HG02763 (cell line): Measurements from ENCODE around the gene CUL7.
"Not testable (repeated sequence)": the region's sequence is repeated elsewhere in the genome, so short reads cannot be mapped to it uniquely, and the experiment has no call there.

Experiments used
- ATAC-seq: cut with Tn5 transposase; IDR thresholded peaks from one replicate; pipeline ENCODE4 v1.9.1; 2021; ENCODE audit warnings: mild to moderate bottlenecking, moderate library complexity; ENCODE audit not compliant: unreplicated experiment

CUL7 gene

DNA sequence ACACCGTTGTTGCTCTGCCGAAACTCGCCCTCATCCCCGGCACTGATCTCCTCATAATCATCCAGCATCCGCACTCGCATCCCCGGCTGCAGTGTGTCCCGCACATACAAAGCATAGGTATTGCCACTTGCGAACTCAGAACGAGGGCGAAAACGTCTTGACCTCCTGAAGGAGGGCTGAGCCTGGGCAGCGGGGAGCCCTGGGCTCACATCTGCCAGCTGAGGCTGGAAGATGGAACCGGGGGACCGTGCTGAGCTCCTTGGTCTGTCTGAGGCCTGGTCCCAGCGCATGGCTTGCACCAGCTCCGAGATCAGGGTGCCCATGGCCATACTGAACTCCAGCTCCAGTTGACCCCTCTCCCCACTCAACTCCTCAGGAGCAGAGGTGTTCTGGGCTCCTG lies 2.7 kb downstream of the CUL7 start:
- ATAC-seq, result no peak

GRCh38 chr6:43047998-43048397 lies 5.7 kb downstream of the CUL7 start:
- no peak for ATAC-seq

- no peak for ATAC-seq
Observed at GRCh38 chr6:43045371-43045930, 8.2 kb downstream of the CUL7 start.

- no peak for ATAC-seq
Observed at GRCh38 chr6:43043310-43043709, 10.3 kb downstream of the CUL7 start.

GRCh38 chr6:43041475-43041874 lies 12.2 kb downstream of the CUL7 start:
- not testable (repeated sequence) for ATAC-seq

DNA sequence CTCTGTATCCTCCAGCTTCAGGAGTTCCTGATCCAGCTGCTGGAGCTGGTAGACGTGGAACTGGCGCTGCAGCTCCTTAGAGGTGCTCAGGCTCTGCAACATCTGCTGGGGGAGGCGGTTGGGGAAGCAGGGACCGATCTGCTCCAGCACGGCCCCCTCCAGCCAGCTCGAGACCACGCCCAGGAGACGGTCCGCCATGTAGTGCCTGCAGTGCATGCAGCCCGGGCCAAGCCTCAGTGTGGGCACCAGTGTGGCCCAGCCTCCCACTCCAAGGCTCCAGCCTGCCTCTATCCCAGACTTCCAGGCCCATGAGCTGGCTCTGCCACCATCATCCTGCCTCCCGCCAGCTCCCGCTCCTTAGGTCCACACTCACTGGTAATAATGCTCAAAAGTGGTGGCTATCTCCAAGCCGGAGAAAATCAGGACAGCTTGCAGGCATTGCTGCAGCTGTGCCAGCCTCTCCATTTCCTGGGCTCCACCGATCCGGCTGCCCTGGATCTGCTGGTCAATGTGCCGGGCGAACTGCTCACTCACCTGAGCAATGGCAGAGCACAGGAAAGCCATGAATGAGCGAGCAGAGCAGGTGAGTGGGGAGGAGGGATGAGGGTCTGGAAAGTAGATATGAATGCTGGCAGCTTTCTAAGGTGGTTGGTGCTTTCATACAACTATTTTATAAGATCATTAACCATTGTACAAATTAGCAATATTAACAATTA lies 13.0 kb downstream of the CUL7 start:
- no peak for ATAC-seq

DNA sequence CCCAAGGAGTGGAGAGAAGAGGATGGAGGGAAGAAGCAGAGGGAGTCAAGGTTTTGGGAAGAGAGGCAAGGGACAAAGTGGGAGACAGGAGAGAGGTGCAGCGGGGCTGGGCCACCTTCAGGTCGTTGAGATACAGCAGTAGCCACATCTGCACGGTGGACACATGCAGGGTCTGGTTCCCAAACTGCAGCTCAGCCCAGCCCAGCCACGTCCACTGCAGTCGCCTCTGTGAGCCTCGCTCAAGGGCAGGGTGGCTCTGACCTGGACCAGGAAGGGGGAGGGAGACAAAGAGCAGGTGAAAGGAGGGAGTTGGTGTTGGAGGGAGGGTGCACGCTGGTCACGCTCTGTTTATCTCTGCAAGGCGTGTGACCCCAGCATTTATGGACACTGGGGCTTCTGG lies 14.9 kb downstream of the CUL7 start:
- no peak for ATAC-seq

GRCh38 chr6:43037706-43038105 lies 15.9 kb downstream of the CUL7 start:
- ATAC-seq, result no peak

- no peak for ATAC-seq
Observed at GRCh38 chr6:43037197-43037596, 16.5 kb downstream of the CUL7 start.

- ATAC-seq, result no peak
Observed at GRCh38 chr6:43036712-43037111, 16.9 kb downstream of the CUL7 start.

DNA sequence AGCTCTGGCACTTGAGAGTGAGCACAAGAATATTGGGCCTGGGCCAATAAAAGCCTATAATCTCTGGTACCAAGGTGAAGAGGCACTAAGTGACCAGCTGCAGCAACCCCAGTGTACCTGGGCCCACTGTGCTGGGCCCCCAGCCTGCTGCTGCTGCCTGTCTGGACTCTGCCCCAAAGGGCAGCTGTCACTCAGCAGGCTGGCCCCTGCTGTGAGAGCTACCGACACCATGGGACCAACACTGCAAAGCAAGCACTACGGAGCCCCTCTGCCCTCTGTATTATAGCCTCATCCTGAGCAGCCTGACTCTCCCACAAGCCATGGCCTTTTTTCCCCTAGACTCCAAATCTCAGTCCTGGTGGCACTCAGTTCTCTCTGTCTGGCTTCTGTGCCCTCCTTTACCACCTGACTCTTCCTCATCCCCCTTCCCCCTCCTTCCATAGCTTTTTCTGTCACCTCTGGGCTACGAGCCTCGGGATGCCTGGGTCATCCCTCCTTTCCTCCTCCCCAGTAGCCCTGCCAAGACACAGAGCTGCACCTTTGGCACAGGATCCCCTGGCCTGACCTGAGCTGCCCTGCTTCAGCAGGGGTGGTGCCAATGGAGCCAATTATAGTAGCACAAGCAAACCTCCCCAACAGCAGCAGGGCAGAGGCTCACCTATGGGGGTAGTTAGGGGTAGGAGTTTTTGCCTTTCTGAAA lies 18.0 kb downstream of the CUL7 start:
- ATAC-seq, result no peak

DNA sequence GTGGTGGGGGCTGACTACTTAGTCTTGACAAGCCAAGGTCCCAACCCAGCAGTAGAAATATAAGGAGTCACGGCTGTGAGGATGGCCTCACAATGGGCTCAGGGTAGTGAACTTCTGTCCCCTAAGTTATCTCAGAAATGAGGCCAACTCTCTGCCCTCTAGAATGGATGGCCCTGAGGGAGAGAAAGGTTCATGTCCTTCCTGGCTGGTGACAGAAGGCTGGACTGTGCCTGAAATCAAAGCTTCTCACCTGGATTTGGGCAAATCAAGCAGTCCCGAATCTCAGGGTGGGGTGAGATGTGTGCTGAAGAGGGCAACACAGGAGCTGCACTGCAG lies 19.5 kb downstream of the CUL7 start:
- ATAC-seq, result no peak

DNA sequence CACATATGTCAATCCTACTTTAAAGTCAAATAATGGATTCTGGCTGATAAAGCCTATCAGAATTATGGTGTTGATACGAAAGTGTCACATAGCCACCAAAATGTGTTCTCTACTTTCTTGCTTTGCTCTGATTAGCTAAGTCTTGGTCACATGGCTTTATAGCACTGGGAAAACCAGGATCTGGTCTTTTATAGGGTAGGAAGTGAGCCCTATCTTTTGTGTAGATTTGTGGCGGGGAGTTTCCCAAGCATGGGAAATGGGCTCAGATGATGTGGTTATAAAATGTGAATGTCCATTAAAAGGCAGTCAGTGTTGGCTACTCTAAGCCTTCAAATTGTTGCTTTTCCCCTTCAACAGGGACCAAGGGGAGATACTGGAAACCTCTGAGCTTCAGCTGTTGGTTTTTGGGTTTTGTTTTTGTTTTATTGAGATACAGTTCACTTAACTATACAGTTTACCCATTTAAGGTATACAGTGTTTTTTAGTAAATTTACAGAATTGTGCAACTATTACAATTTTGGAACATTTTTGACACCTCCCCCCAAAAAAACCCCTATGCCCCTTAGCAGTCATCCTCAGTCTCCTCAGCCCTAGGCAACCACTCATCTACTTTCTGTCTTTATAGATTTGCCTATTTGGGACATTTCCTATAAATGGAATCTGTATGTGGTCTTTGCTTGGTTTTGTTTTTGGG lies 20.0 kb downstream of the CUL7 start:
- ATAC-seq, result no peak

DNA sequence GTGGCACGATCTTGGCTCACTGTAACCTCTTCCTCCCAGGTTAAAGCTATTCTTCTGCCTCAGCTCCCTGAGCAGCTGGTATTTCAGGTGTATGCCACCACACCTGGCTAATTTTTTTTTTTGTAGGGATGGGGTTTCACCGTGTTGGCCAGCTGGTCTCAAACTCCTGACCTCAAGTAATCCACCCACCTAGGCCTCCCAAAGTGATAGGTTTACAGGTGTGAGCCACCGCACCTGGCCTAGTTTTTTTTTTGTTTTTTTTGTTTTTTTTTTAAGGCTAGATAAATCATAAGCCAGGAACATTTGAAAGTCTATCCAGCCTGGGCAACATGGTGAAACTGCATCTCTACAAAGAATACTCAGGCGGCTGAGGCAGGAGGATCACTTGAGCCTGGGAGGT lies 21.3 kb downstream of the CUL7 start:
- no peak for ATAC-seq

DNA sequence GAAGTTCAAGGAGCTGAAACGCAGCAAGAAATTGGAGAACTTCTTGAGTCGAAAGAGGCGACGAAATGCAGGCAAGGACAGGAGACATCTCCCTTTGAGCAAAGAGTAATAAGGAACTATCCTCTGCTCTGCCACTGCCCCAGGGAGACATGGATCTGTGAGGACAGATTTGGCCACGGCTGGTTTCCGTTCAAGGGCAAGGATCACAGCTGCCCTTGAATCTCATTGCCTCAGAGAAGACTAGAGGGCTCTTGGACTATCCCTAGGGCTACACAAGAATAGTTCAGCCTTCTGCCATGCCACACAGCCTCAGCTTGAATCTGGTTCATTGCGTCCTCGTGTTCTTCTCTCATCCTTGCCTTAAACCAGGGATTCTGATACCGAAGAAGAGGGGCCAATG lies 24.5 kb downstream of the CUL7 start:
- no peak for ATAC-seq

- no peak for ATAC-seq
Observed at GRCh38 chr6:43026365-43026764, 27.3 kb downstream of the CUL7 start.

DNA sequence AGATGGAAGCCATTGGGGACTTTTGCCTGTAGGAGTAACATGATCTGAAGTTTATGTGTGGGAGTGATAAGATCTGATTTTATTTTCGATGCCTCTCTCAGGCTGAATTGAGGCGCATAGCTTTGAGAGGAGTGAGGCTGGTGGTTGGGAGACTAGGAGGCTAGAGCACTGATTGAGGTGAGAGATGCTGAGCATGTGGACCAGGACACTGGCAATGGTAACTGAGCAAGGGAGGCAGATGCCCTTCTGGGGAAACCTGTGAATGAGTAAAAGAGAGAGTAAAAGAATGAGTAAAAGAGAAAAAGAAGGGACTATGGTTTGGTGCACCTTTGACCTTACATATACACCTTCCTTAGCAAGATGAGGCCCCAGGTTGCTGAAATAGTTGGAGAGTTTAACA lies 29.2 kb downstream of the CUL7 start:
- no peak for ATAC-seq

DNA sequence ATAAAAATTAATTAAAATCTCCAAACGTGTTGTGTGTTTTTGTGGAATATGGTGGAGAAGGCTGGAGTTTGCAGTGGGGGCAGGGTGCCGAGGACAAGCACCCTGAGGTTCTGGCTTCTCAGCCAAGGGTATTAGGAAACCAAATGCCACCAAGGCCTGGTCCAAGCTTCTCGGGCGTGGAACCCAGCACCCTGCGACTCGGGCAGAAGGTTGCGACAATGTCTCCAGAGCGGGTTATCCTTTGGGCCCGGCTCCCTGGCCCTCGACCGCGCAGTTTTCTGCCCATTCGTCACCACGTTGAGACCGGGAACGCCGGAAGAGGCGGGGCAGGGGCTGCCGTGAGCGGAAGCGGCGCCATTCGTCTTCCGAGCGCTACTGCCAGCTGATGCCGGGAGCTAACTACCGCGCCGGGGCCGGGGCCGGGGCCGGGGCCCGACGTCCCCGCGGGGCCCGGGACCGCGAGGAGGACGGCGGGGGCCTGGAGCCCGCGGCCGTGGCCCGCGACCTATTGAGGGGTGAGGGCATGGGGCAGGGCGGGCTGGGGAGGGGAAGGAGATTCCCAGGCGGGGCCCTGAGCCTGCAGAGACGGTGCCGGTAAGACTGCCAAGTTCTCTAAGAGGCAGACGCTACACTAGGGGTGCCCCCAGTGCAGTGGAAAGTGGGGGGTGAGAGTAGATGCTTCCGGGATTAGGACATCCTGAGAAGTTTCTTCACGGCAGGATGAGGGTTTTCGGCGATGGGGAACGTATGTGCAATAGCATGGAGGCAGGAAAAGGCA lies 32.2 kb downstream of the CUL7 start, which contains the start of gene RRP36:
Gene RRP36 (plus strand): TSS at position 354 of the 778 bp plus-strand sequence. CDS start 32 bp downstream, at position 386.
- peak; percentile 72 for ATAC-seq

DNA sequence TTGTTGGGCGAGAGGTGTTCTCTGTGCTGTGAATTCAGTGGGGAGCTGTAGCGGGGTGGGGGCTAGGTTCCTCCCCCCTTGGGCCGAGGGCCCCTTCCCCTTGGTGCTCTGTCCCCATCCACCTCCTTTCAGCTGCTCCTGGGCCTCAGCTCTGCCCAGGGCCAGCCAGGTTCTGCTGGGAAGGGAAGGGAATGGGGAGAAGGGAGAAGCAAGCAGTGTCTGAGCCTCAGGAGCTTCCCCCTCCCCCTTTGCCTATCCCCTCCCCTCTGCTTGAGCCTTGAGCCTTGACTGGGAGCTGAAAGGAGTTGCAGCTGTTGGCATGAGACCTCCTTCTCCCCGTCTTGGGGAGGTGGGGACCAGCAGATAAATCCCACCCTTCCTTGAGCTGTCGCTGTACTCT lies 32.8 kb downstream of the CUL7 start:
- ATAC-seq, result no peak

- no peak for ATAC-seq
Observed at GRCh38 chr6:43020052-43020705, 33.5 kb downstream of the CUL7 start.
